Measurements from ENCODE around the gene SLC2A4RG. TPM values are rescaled to one million over a fixed set of nuclear protein-coding genes. Genes with fewer than 3 reads are reported as not detected.
A peak's percentile ranks its signal among the peaks of the same experiment; 100 is the strongest.

The SLC2A4RG gene
- total and polyA plus RNA-seq, 2 of the 13 experiments (the other 11 are each of a cell fraction or from before 2014, with no cell fraction given), result 91.4 to 95.9 TPM

- TF ChIP-seq NCOR1 (IDR thresholded peaks at IDR 0.05; ENCODE audit: borderline replicate concordance, low read length) (no peak), KMT2A (CRISPR knock-in tag; IDR thresholded peaks at IDR 0.05) (no peak; the same call in none of the 2 replicates), JUN (CRISPR knock-in tag; IDR thresholded peaks at IDR 0.05) (peak; percentile 78), RXRA (CRISPR knock-in tag; IDR thresholded peaks at IDR 0.05) (no peak; the same call in 1 of the 2 replicates), BRD4 (CRISPR knock-in tag; IDR thresholded peaks at IDR 0.05) (no peak), CEBPB (IDR thresholded peaks at IDR 0.05; ENCODE audit: borderline replicate concordance, low read depth, low read length) (no peak), SP140L (CRISPR knock-in tag; IDR thresholded peaks at IDR 0.05; ENCODE audit: borderline replicate concordance) (no peak), SMARCE1 (IDR thresholded peaks at IDR 0.05; ENCODE audit: borderline replicate concordance) (0 out of 2 replicates have a peak, but pooled peaks have one; percentile 0), MBD4 (IDR thresholded peaks at IDR 0.05; ENCODE audit: borderline replicate concordance, low read length) (no peak), ZNF883 (CRISPR knock-in tag; IDR thresholded peaks at IDR 0.05; ENCODE audit: not compliant biosample characterization) (no peak), HINFP (CRISPR knock-in tag; IDR thresholded peaks at IDR 0.05; ENCODE audit: low read depth) (peak; percentile 75; the same call in 1 of the 2 replicates), NKX3-1 (CRISPR knock-in tag; IDR thresholded peaks at IDR 0.05) (no peak), MIER3 (CRISPR knock-in tag; IDR thresholded peaks at IDR 0.05; ENCODE audit: borderline replicate concordance) (no peak), CBFB (CRISPR knock-in tag; IDR thresholded peaks at IDR 0.05) (peak; percentile 37; the same call in 1 of the 2 replicates), KLF6 (CRISPR knock-in tag; IDR thresholded peaks at IDR 0.05) (no peak), PAF1 (CRISPR knock-in tag; IDR thresholded peaks at IDR 0.05) (0 out of 2 replicates have a peak, but pooled peaks have one; percentile 36), CBX2 (IDR thresholded peaks at IDR 0.05; ENCODE audit: low read depth, low read length) (no peak), CBX2 (CRISPR knock-in tag; IDR thresholded peaks at IDR 0.05; ENCODE audit: low read depth) (no peak), CTCF (CRISPR knock-in tag; IDR thresholded peaks at IDR 0.05) (peak; percentile 35), SOX13 (IDR thresholded peaks at IDR 0.05) (no peak), SOX13 (CRISPR knock-in tag; conservative IDR thresholded peaks at IDR 0.05 in 1 of 2, IDR thresholded peaks at IDR 0.05 in 1 of 2) (no peak), JARID2 (CRISPR knock-in tag; IDR thresholded peaks at IDR 0.05; ENCODE audit: insufficient replicate concordance) (no peak), TCF7L2 (IDR thresholded peaks at IDR 0.05; ENCODE audit: low read depth, low read length) (no peak), KLF13 (CRISPR knock-in tag; IDR thresholded peaks at IDR 0.05) (no peak)
- TF ChIP-seq, protein P1, sequence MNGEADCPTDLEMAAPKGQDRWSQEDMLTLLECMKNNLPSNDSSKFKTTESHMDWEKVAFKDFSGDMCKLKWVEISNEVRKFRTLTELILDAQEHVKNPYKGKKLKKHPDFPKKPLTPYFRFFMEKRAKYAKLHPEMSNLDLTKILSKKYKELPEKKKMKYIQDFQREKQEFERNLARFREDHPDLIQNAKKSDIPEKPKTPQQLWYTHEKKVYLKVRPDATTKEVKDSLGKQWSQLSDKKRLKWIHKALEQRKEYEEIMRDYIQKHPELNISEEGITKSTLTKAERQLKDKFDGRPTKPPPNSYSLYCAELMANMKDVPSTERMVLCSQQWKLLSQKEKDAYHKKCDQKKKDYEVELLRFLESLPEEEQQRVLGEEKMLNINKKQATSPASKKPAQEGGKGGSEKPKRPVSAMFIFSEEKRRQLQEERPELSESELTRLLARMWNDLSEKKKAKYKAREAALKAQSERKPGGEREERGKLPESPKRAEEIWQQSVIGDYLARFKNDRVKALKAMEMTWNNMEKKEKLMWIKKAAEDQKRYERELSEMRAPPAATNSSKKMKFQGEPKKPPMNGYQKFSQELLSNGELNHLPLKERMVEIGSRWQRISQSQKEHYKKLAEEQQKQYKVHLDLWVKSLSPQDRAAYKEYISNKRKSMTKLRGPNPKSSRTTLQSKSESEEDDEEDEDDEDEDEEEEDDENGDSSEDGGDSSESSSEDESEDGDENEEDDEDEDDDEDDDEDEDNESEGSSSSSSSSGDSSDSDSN (CRISPR knock-in tag; IDR thresholded peaks at IDR 0.05), result no peak
These were observed 2.5 kb upstream of the SLC2A4RG start (continued) for GRCh38 chr20:63736893-63737694.

Measured in HepG2 (cell line).